Stomach smooth muscle (tissue), 2 donors: ENCODE measurements around the gene ARMS2.

Experiments
- H3K27ac ChIP-seq: one replicate; pipeline ENCODE4 v1.7.0; 2013; ENCODE audit warnings: mild to moderate bottlenecking, low read length, inconsistent platforms
- H3K27me3 ChIP-seq, 2 donors: one replicate each; pipeline ENCODE4 v1.7.0; 2013; ENCODE audit warnings: low read length in 2 of 2; ENCODE audit not compliant: insufficient read depth in 2 of 2, control insufficient read depth in 1 of 2
- H3K36me3 ChIP-seq, 2 donors: one replicate each; pipeline ENCODE4 v1.7.0; 2013; ENCODE audit warnings: low read length in 2 of 2; ENCODE audit not compliant: control insufficient read depth in 2 of 2, insufficient read depth in 2 of 2
- H3K4me1 ChIP-seq: one replicate; pipeline ENCODE4 v1.7.0; 2013; ENCODE audit warnings: low read length; ENCODE audit not compliant: control insufficient read depth, insufficient read depth
- H3K4me3 ChIP-seq, 2 donors: one replicate each; pipeline ENCODE4 v1.7.0; 2013; ENCODE audit warnings: low read length in 2 of 2
- H3K9ac ChIP-seq, 2 donors: one replicate each; pipeline ENCODE4 v1.7.0; 2013; ENCODE audit warnings: low read length in 2 of 2, mild to moderate bottlenecking in 1 of 2
- H3K9me3 ChIP-seq, 2 donors: one replicate each; pipeline ENCODE4 v1.7.0; 2013; ENCODE audit warnings: low read length in 2 of 2; ENCODE audit not compliant: control insufficient read depth in 2 of 2
- donor health status: healthy.
- donor health status: Pancreatic carcinoma.

Gene ARMS2

DNA sequence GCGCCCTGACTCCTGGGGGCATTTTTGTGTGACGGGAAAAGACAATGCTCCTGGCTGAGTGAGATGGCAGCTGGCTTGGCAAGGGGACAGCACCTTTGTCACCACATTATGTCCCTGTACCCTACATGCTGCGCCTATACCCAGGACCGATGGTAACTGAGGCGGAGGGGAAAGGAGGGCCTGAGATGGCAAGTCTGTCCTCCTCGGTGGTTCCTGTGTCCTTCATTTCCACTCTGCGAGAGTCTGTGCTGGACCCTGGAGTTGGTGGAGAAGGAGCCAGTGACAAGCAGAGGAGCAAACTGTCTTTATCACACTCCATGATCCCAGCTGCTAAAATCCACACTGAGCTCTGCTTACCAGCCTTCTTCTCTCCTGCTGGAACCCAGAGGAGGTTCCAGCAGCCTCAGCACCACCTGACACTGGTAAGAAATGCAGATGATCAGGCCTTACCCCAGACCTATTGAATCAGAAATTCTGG lies at the start of gene ARMS2:
TSS of gene ARMS2 (plus strand) at position 51 of the 478 bp plus-strand sequence. CDS start at position 126, 75 bp downstream.
- Histone ChIP-seq H3K36me3 (no peaks in the 10 kb centered on the region), H3K9ac (no peak within 1 kb of the TSS), H3K27ac (no peak within 1 kb of the TSS), H3K9me3 (no peaks in the 10 kb centered on the region), H3K4me3 (no peak within 1 kb of the TSS), H3K27me3 (no peaks in the 10 kb centered on the region), H3K4me1 (peaks cover 2% of the 10 kb centered on the region)

DNA sequence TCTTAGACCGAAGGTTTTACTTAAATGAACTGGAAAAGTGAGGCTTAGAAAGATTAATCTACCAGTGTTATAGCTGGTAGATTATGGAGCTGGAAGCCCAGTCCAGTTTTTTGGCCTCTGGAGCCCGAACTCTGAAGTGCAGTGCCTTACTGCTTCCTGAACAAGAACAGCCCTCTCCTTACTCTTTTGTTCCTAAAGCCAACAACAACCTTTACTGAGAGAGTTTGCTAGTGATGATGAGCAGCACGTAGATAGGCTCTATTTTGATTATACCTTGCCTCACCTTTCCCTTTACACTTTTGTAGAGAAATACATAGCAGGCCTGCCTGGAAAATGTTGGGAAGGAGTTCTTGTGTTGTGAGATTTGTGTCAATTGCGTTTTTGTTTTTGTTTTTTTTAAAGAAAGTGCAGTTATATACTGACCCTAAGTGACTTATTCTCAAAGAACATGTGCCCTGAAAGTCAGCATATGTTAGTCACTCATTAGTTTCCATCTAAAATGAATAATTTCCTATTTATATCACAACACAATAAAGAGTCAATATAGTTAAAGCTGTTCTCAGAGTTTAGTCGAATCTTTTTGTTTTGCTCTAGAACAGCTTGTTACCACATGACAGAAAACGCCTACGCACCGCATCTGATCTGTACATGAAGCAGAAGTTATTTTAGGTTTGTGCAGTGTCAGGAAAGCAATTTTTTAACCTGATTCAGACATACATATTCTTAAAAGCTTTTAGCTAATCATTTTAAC lies 46.9 kb upstream of the ARMS2 start:
- no peak overlapping the region for H3K4me3 ChIP-seq
- no peak overlapping the region for H3K27ac ChIP-seq
- no peaks in the 10 kb centered on the region for H3K9me3 ChIP-seq
- H3K27me3 ChIP-seq = no peaks in the 10 kb centered on the region
- H3K9ac ChIP-seq = no peak overlapping the region
- peaks cover 2 to 34% of the 10 kb centered on the region in 2 donors for H3K36me3 ChIP-seq
- no peaks in the 10 kb centered on the region for H3K4me1 ChIP-seq

GRCh38 chr10:122413327-122413726 lies 41.1 kb upstream of the ARMS2 start:
- Histone ChIP-seq H3K27ac (no peak overlapping the region), H3K4me1 (no peaks in the 10 kb centered on the region), H3K9ac (no peak overlapping the region), H3K4me3 (no peak overlapping the region), H3K27me3 (no peaks in the 10 kb centered on the region), H3K36me3 (peaks cover 4 to 8% of the 10 kb centered on the region in 2 donors), H3K9me3 (no peaks in the 10 kb centered on the region)

GRCh38 chr10:122417667-122418066 lies 36.8 kb upstream of the ARMS2 start:
- Histone ChIP-seq H3K27ac (no peak overlapping the region), H3K27me3 (no peaks in the 10 kb centered on the region), H3K9ac (no peak overlapping the region), H3K36me3 (peaks cover 6 to 8% of the 10 kb centered on the region in 2 donors), H3K4me1 (peaks cover 4% of the 10 kb centered on the region), H3K4me3 (no peak overlapping the region), H3K9me3 (no peaks in the 10 kb centered on the region)

GRCh38 chr10:122419016-122419415 lies 35.4 kb upstream of the ARMS2 start:
- no peaks in the 10 kb centered on the region for H3K9me3 ChIP-seq
- H3K9ac ChIP-seq = no peak overlapping the region
- H3K4me3 ChIP-seq = no peak overlapping the region
- peaks cover 6 to 8% of the 10 kb centered on the region in 2 donors for H3K36me3 ChIP-seq
- H3K27ac ChIP-seq = no peak overlapping the region
- H3K27me3 ChIP-seq = no peaks in the 10 kb centered on the region
- H3K4me1 ChIP-seq = peaks cover 4% of the 10 kb centered on the region

- Histone ChIP-seq H3K4me1 (peaks cover 4% of the 10 kb centered on the region), H3K9me3 (no peaks in the 10 kb centered on the region), H3K4me3 (no peak overlapping the region), H3K36me3 (peaks cover 6 to 8% of the 10 kb centered on the region in 2 donors), H3K27ac (no peak overlapping the region), H3K9ac (no peak overlapping the region), H3K27me3 (no peaks in the 10 kb centered on the region)
Measured at GRCh38 chr10:122419876-122420623, 34.4 kb upstream of the ARMS2 start.

DNA sequence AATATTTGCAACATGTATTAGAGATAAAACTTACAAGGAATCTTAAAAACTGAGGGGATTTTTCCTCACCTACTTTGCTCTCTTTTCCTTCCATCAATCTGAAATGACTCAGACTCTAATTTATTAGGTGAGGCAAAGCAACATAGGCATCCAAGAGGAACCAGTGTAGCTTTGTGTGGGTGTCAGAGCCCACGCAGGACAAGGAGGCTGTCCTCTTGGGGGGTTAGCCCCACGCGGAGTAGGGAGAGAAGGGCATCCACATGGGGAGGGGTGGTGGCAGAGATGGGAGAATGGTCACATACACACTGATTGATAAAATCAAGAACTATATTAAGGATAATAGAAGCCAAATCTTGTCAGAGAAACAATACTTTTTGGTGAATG lies 33.8 kb upstream of the ARMS2 start:
- peaks cover 3 to 8% of the 10 kb centered on the region in 2 donors for H3K36me3 ChIP-seq
- H3K4me1 ChIP-seq = peaks cover 4% of the 10 kb centered on the region
- H3K4me3 ChIP-seq = no peak overlapping the region
- H3K9ac ChIP-seq = no peak overlapping the region
- H3K9me3 ChIP-seq = no peaks in the 10 kb centered on the region
- H3K27ac ChIP-seq = no peak overlapping the region
- no peaks in the 10 kb centered on the region for H3K27me3 ChIP-seq

DNA sequence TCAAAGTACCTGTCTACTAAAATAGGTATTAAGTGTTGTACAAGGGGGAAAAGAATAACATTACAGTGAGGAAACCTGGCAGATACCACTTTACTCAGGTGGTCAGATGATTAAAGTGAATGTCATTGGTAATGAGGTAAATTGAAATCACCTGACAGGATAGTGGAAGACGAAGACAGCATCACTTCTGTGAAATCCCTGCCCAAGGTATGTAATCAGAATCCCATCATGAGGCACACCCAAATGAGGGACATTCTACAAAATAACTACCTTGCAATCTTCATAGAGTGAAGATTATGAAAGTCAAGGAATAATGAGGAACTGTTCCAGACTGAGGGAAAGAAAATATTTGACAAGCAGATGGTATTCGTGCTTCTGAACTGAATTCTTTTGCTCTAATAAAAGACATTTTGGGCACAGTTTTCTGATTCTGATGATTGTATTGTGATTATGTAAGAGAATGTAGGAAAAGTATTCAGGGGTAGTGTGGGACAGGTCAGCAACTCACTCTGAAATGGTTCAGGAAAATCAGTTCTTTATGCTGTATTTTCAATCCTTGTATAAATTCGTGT lies 33.3 kb upstream of the ARMS2 start:
- H3K27ac ChIP-seq = no peak overlapping the region
- H3K4me3 ChIP-seq = no peak overlapping the region
- H3K4me1 ChIP-seq = peaks cover 4% of the 10 kb centered on the region
- H3K27me3 ChIP-seq = no peaks in the 10 kb centered on the region
- H3K9me3 ChIP-seq = no peaks in the 10 kb centered on the region
- no peak overlapping the region for H3K9ac ChIP-seq
- peaks cover 2 to 5% of the 10 kb centered on the region in 2 donors for H3K36me3 ChIP-seq

GRCh38 chr10:122421742-122422141 lies 32.7 kb upstream of the ARMS2 start:
- Histone ChIP-seq H3K9me3 (no peaks in the 10 kb centered on the region), H3K4me1 (peaks cover 4% of the 10 kb centered on the region), H3K27ac (no peak overlapping the region), H3K9ac (no peak overlapping the region), H3K4me3 (no peak overlapping the region), H3K27me3 (no peaks in the 10 kb centered on the region), H3K36me3 (peaks cover 3 to 4% of the 10 kb centered on the region in 2 donors)

DNA sequence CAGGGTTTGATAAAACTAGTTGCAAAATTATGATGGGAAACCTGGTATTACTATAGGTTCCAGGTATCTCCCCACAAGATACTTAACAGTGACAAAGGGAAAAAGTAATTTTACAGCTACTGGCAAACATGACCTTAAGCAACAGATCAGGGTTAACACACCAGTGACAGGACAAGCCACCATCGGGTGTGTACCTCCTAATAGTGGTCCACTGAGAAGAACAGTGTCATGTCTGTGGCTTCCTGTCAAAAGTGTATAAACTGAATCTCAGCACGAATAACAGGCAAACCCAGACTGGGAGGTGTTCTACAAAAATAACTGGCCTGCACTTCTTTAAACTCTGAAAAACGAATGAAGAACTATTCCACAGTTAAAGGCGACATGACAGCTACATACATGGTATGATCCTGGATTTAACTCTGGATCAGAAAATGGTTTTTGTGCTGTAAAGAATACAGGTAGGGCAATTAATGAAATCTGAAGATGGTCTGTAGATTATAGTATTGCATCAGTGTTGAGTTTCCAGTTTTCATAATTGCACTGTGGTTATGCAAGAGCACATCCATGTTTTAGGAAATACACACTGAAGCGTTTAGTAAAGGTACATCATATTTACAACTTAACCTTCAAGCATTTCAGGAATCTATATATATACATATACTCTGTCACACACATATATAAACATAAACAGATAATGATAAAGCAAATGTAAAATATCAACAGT lies 32.0 kb upstream of the ARMS2 start:
- Histone ChIP-seq H3K9ac (peak overlapping the region in 1 of 2 donors; percentile 6), H3K27me3 (no peaks in the 10 kb centered on the region), H3K27ac (no peak overlapping the region), H3K9me3 (no peaks in the 10 kb centered on the region), H3K4me1 (peaks cover 4% of the 10 kb centered on the region), H3K4me3 (no peak overlapping the region), H3K36me3 (peaks cover 4 to 7% of the 10 kb centered on the region in 2 donors)
